Measurements from ENCODE around the gene KCNJ14.

KCNJ14 gene

DNA sequence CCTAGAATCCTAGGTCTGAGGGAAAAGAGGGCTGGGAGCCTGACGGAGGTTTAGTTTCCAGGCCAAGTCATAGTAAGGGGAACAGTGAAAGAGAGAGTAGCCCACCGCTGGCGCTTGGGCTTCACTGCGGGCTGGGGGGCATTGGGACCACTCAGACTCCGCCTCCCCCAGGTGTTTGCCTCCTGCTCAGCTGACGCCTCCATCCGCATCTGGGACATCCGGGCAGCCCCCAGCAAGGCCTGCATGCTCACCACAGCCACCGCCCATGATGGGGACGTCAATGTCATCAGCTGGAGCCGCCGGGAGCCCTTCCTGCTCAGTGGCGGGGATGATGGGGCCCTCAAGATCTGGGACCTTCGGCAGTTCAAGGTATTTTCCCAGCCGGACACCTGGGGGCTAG is 4.5 kb upstream of the KCNJ14 start:
- in situ Hi-C loops (cut with HindIII; ENCODE audit: low sequenced_read_pairs), result no loop called here
- TF ChIP-seq, protein P1, sequence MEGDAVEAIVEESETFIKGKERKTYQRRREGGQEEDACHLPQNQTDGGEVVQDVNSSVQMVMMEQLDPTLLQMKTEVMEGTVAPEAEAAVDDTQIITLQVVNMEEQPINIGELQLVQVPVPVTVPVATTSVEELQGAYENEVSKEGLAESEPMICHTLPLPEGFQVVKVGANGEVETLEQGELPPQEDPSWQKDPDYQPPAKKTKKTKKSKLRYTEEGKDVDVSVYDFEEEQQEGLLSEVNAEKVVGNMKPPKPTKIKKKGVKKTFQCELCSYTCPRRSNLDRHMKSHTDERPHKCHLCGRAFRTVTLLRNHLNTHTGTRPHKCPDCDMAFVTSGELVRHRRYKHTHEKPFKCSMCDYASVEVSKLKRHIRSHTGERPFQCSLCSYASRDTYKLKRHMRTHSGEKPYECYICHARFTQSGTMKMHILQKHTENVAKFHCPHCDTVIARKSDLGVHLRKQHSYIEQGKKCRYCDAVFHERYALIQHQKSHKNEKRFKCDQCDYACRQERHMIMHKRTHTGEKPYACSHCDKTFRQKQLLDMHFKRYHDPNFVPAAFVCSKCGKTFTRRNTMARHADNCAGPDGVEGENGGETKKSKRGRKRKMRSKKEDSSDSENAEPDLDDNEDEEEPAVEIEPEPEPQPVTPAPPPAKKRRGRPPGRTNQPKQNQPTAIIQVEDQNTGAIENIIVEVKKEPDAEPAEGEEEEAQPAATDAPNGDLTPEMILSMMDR (IDR thresholded peaks at IDR 0.05; ENCODE audit: low read depth, low read length, missing control alignments), result no peak
- no peak for DNase-seq (ENCODE audit: low read depth)
- no peak overlapping the region for H3K4me3 ChIP-seq (ENCODE audit: low read depth, low read length)

- H3K4me3 ChIP-seq (ENCODE audit: low read depth, low read length), result no peak overlapping the region
- in situ Hi-C loops (cut with HindIII; ENCODE audit: low sequenced_read_pairs), result no loop called here
- DNase-seq (ENCODE audit: low read depth), result no peak
- TF ChIP-seq, protein P1 (IDR thresholded peaks at IDR 0.05; ENCODE audit: low read depth, low read length, missing control alignments), result no peak
Measured at GRCh38 chr19:48451624-48452023, 3.8 kb upstream of the KCNJ14 start.

GRCh38 chr19:48452289-48453190 is 2.8 kb upstream of the KCNJ14 start:
- H3K4me3 ChIP-seq (ENCODE audit: low read depth, low read length), result no peak overlapping the region
- no peak for DNase-seq (ENCODE audit: low read depth)
- in situ Hi-C loops (cut with HindIII; ENCODE audit: low sequenced_read_pairs), result no loop called here
- TF ChIP-seq, protein P1 (IDR thresholded peaks at IDR 0.05; ENCODE audit: low read depth, low read length, missing control alignments), result no peak

DNA sequence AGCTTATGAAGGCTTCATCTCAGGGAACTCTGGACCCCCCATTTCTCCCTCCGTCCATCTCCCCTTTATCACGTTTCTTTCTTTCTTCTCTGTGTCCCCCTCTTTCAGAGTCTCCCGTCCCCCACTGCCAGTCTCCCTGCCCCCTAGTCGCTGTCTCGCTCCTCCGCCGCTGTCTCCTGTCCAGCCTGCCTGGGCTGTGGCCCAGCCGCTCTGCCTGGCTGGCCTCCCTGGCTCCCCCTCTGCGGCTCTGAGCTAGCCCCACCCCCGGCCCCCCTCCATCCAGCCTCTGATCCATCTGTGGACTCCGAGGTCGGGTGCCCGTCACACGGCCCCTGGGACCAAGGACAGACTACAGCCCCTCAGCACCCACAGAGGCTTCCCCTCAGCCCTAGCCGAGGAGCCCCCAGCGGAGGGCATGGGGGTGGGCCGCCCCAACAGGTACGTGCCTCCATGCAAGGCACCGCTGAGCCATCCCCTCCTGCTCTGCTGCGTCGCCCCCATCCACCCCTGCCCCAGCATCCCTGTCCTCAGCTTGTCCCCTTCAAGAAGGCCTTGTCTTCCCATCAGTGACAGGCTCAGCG is 1.1 kb upstream of the KCNJ14 start:
- no peak for DNase-seq (ENCODE audit: low read depth)
- in situ Hi-C loops (cut with HindIII; ENCODE audit: low sequenced_read_pairs), result no loop called here
- no peak overlapping the region for H3K4me3 ChIP-seq (ENCODE audit: low read depth, low read length)
- TF ChIP-seq, protein P1 (IDR thresholded peaks at IDR 0.05; ENCODE audit: low read depth, low read length, missing control alignments), result no peak

DNA sequence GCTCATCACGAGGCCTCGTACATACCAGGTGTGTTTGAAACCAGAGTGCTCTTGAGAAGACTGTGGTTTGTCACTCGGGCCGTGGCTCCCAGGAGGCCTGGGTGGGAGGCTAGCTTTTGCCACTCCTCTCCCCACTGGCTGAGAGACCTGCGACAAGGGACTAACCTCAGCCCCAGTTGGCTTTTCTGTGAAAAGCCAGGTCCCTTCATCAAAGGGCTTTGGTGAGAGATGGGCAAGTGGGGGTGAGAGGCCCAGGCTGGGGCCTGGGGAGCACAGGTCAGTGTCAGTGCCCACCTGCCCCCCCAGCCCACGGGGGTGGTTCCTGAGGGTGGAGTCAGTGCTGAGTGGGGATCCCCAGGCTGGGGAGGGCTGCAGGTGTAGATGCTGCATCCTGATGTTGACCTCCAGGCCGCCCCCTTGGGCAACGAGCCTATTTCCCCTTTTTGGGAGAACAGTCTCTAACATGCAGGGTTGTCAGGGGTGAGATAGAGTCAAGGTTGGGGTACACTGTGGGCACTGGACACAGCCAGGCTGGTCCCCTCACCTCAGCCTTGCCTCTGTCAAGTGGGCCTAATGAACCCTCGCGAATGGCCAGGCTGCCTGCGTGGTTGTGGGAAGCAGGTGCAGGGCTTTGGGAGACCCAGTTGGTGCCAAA is 661 bp downstream of the KCNJ14 start:
- H3K4me3 ChIP-seq (ENCODE audit: low read depth, low read length), result no peak overlapping the region
- DNase-seq (ENCODE audit: low read depth), result no peak
- TF ChIP-seq, protein P1 (IDR thresholded peaks at IDR 0.05; ENCODE audit: low read depth, low read length, missing control alignments), result no peak
- in situ Hi-C loops (cut with HindIII; ENCODE audit: low sequenced_read_pairs), result no loop called here

DNA sequence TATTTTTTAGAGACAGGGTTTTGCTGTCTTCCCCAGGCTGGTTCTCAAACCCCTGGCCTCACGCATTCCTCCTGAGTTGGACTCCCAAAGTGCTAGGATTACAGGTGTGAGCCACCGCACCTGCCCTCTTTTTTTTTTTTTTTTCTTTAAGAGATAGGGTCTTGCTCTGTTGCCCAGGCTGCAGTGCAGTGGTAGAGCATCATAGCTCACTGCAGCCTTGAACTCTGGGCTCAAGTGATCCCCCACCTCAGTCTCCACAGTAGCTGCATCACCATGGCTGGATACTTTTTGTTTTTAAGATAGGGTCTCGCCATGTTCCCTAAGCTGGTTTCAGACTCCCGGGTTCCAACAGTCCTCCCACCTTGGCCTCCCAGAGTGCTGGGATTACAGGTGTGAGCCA is 1.5 kb downstream of the KCNJ14 start:
- no peak overlapping the region for H3K4me3 ChIP-seq (ENCODE audit: low read depth, low read length)
- TF ChIP-seq, protein P1 (IDR thresholded peaks at IDR 0.05; ENCODE audit: low read depth, low read length, missing control alignments), result no peak

More for the DNA sequence above, 1.5 kb downstream of the KCNJ14 start:
- in situ Hi-C loops (cut with HindIII; ENCODE audit: low sequenced_read_pairs), result no loop called here
- no peak for DNase-seq (ENCODE audit: low read depth)
